Measurements from ENCODE around the gene PLCB1. TPM values are rescaled to one million over a fixed set of nuclear protein-coding genes. Genes with fewer than 3 reads are reported as not detected.

The PLCB1 gene
- total RNA-seq, 1 donor, result 46.5 TPM

GRCh38 chr20:8148501-8148900 lies 16.4 kb downstream of the PLCB1 start:
- TF ChIP-seq, protein P1, sequence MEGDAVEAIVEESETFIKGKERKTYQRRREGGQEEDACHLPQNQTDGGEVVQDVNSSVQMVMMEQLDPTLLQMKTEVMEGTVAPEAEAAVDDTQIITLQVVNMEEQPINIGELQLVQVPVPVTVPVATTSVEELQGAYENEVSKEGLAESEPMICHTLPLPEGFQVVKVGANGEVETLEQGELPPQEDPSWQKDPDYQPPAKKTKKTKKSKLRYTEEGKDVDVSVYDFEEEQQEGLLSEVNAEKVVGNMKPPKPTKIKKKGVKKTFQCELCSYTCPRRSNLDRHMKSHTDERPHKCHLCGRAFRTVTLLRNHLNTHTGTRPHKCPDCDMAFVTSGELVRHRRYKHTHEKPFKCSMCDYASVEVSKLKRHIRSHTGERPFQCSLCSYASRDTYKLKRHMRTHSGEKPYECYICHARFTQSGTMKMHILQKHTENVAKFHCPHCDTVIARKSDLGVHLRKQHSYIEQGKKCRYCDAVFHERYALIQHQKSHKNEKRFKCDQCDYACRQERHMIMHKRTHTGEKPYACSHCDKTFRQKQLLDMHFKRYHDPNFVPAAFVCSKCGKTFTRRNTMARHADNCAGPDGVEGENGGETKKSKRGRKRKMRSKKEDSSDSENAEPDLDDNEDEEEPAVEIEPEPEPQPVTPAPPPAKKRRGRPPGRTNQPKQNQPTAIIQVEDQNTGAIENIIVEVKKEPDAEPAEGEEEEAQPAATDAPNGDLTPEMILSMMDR (IDR thresholded peaks at IDR 0.05; ENCODE audit: insufficient read depth, low read length), result no peak
- H3K4me3 ChIP-seq (ENCODE audit: low read depth, low read length), result no peak overlapping the region
- peak; percentile 42 for DNase-seq (ENCODE audit: low read depth)

DNA sequence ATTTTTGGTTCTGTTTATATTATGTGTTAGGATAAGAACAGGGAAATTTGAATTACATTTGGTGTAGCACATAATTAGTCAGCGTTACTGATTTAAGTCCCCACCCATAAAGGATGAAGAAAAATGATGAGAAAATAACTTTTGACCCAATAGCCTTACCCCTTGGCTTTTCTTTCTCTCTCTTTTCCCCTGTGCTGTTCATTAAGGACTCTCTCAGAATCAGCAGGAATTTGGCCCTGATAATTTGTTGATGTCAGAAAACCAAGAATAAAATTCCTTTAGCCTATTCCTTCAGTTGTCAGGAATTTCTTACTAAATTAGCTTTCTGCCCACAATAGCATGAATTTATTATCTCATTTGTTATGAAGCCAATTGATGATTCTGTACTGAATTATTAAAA lies 18.5 kb downstream of the PLCB1 start:
- peak; percentile 60 for DNase-seq (ENCODE audit: low read depth)
- no peak overlapping the region for H3K4me3 ChIP-seq (ENCODE audit: low read depth, low read length)
- TF ChIP-seq, protein P1 (IDR thresholded peaks at IDR 0.05; ENCODE audit: insufficient read depth, low read length), result no peak

- TF ChIP-seq, protein P1 (IDR thresholded peaks at IDR 0.05; ENCODE audit: insufficient read depth, low read length), result no peak
- H3K4me3 ChIP-seq (ENCODE audit: low read depth, low read length), result no peak overlapping the region
- DNase-seq (ENCODE audit: low read depth), result peak; percentile 25
Measured at GRCh38 chr20:8151372-8151771, 19.3 kb downstream of the PLCB1 start.

- DNase-seq (ENCODE audit: low read depth), result peak; percentile 82
- no peak overlapping the region for H3K4me3 ChIP-seq (ENCODE audit: low read depth, low read length)
- TF ChIP-seq, protein P1 (IDR thresholded peaks at IDR 0.05; ENCODE audit: insufficient read depth, low read length), result no peak
Measured at GRCh38 chr20:8152183-8152582, 20.1 kb downstream of the PLCB1 start.

GRCh38 chr20:8152847-8153246 lies 20.8 kb downstream of the PLCB1 start:
- TF ChIP-seq, protein P1 (IDR thresholded peaks at IDR 0.05; ENCODE audit: insufficient read depth, low read length), result no peak
- no peak overlapping the region for H3K4me3 ChIP-seq (ENCODE audit: low read depth, low read length)
- no peak for DNase-seq (ENCODE audit: low read depth)

DNA sequence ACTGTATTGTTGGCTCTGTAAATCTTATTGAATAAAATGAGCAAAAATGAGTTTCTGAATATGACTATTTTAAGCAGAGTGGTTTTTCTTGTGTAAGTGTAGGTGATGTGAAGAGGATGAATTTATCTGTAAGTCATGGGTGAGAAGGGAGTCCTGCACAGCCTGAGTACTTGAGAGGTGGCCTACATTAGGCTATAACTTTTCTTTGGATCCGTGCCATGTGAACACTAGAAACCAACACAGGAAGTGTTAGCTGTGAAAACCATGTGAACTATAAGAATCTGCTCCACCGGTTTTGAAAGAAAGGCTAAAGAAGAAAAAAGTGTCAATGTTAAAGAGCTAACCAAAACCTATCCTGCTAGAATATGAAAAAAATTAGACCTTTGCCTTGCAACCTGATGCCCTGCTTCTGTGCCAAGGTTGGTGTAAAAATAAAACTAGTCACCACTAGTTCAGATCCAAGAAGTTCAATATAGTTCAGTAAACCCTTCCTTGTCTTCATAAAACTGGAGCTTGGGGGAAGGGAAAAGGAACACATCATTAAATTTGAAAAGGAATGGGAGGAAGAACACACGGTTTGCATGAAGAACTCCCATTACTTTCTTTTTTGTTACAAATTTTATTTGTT lies 21.3 kb downstream of the PLCB1 start:
- peak; percentile 39 for DNase-seq (ENCODE audit: low read depth)
- no peak overlapping the region for H3K4me3 ChIP-seq (ENCODE audit: low read depth, low read length)
- TF ChIP-seq, protein P1 (IDR thresholded peaks at IDR 0.05; ENCODE audit: insufficient read depth, low read length), result no peak

- no peak overlapping the region for H3K4me3 ChIP-seq (ENCODE audit: low read depth, low read length)
- TF ChIP-seq, protein P1 (IDR thresholded peaks at IDR 0.05; ENCODE audit: insufficient read depth, low read length), result no peak
- no peak for DNase-seq (ENCODE audit: low read depth)
Measured at GRCh38 chr20:8154638-8155037, 22.6 kb downstream of the PLCB1 start.
